HepG2 (cell line): Measurements from ENCODE around the gene PNLDC1. TPM values are rescaled to one million over a fixed set of nuclear protein-coding genes. Genes with fewer than 3 reads are reported as not detected.

ENCODE experiments used
- CREB1 ChIP-seq, 2 experiments: fragments of 450-650 bp in 1 of 2; IDR thresholded peaks; 2 replicates each; pipeline ENCODE4 v1.6.1; 2016 to 2017; ENCODE audit warnings: control low read depth in 1 of 2, mild to moderate bottlenecking in 1 of 2, missing compliant biosample characterization in 1 of 2, missing genetic modification characterization in 1 of 2
- IKZF1 ChIP-seq: fragments of 450-650 bp; IDR thresholded peaks from 2 replicates; pipeline ENCODE4 v1.7.1; 2016
- MAFF ChIP-seq: IDR thresholded peaks from 2 replicates; pipeline ENCODE4 v1.6.1; 2011; ENCODE audit warnings: low read depth, low read length, improper control_type of control experiment
- MED1 ChIP-seq: sonication (generic); formaldehyde crosslinking; IDR thresholded peaks from 2 replicates; pipeline ENCODE4 v1.4.0; 2020; ENCODE audit warnings: missing genetic modification reagents
- MYPOP ChIP-seq: sonication (generic); formaldehyde crosslinking; IDR thresholded peaks from 2 replicates; pipeline ENCODE4 v1.8.1; 2023; ENCODE audit warnings: mild to moderate bottlenecking, moderate library complexity, missing genetic modification reagents
- SOX6 ChIP-seq, 2 experiments: fragments of 450-650 bp in 1 of 2; sonication (generic) in 1 of 2; formaldehyde crosslinking in 1 of 2; IDR thresholded peaks; 2 replicates each; pipeline versions ENCODE4 v1.4.0 to v1.6.1; 2017 to 2020; ENCODE audit warnings: antibody characterized with exemption in 1 of 2, mild to moderate bottlenecking in 1 of 2, missing genetic modification reagents in 1 of 2
- TFAP4 ChIP-seq: sonication (generic); IDR thresholded peaks from 2 replicates; pipeline ENCODE4 v1.6.1; 2016; ENCODE audit warnings: low read depth, borderline replicate concordance
- TFE3 ChIP-seq: IDR thresholded peaks from 2 replicates; pipeline ENCODE4 v1.6.1; 2016
- TGIF2 ChIP-seq: IDR thresholded peaks from 2 replicates; pipeline ENCODE4 v1.6.1; 2016; ENCODE audit warnings: control low read depth, missing compliant biosample characterization
- THAP9 ChIP-seq: sonication (generic); formaldehyde crosslinking; IDR thresholded peaks from 2 replicates; pipeline ENCODE4; 2020; ENCODE audit warnings: missing genetic modification reagents, mild to moderate bottlenecking, borderline replicate concordance
- ZBTB14 ChIP-seq: sonication (generic); formaldehyde crosslinking; IDR thresholded peaks from 2 replicates; pipeline ENCODE4 v1.4.0; 2020; ENCODE audit warnings: missing genetic modification reagents
- ZNF205 ChIP-seq: IDR thresholded peaks from 2 replicates; pipeline ENCODE4 v1.6.1; 2018; ENCODE audit warnings: missing biosample characterization, missing genetic modification reagents
- polyA plus RNA-seq, 8 experiments: library from polyadenylated mRNA; depleted of rRNA in 3 of 8; stranded (reverse) in 7 of 8; unstranded in 1 of 8; fragments of >200 nt; fragmentation: Illumina TruSeq in 4 of 8; extraction: Trizol in 4 of 8; gene quantifications; 2 replicates each; pipeline versions ENCODE4 v1.2.1 to v1.2.3, GENCODE V29; 2011 to 2016; ENCODE audit warnings: low read depth in 4 of 8, missing spikeins in 1 of 8, mixed read lengths in 1 of 8; ENCODE audit not compliant: insufficient read depth in 1 of 8
- total RNA-seq, 5 experiments: library from RNA; depleted of rRNA; stranded (reverse); fragments of >200 nt; fragmentation: Illumina TruSeq; extraction: Trizol; gene quantifications; 2 replicates each; pipeline ENCODE4 v1.2.3, GENCODE V29; 2016; ENCODE audit warnings: low read depth in 1 of 5
- TF ChIP-seq, protein P1 (sequence below): sonication (generic); formaldehyde crosslinking; IDR thresholded peaks from 2 replicates; pipeline ENCODE4 v1.4.0; 2020; ENCODE audit warnings: mild to moderate bottlenecking, missing genetic modification reagents, borderline replicate concordance
- TF ChIP-seq, protein P2 (sequence below): sonication (generic); formaldehyde crosslinking; IDR thresholded peaks from 2 replicates; pipeline ENCODE4 v1.5.0; 2020; ENCODE audit warnings: missing genetic modification reagents

Gene PNLDC1
- total and polyA plus RNA-seq, 2 of the 13 experiments (the other 11 are each of a cell fraction or from before 2014, with no cell fraction given), result not detected

- peak; percentile 94; the same call in 1 of the 2 replicates for TF ChIP-seq THAP9 (CRISPR knock-in tag)
- TF ChIP-seq, protein P1, sequence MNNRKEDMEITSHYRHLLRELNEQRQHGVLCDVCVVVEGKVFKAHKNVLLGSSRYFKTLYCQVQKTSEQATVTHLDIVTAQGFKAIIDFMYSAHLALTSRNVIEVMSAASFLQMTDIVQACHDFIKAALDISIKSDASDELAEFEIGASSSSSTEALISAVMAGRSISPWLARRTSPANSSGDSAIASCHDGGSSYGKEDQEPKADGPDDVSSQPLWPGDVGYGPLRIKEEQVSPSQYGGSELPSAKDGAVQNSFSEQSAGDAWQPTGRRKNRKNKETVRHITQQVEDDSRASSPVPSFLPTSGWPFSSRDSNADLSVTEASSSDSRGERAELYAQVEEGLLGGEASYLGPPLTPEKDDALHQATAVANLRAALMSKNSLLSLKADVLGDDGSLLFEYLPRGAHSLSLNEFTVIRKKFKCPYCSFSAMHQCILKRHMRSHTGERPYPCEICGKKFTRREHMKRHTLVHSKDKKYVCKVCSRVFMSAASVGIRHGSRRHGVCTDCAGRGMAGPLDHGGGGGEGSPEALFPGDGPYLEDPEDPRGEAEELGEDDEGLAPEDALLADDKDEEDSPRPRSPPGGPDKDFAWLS (CRISPR knock-in tag), result peak; percentile 46; the same call in 1 of the 2 replicates
- 0 out of 2 replicates have a peak, but pooled peaks have one; percentile 5 for TF ChIP-seq ZBTB14 (CRISPR knock-in tag)
- TF ChIP-seq CREB1 (IDR thresholded peaks at IDR 0.05), result peak; percentile 73
- TF ChIP-seq CREB1 (CRISPR knock-in tag; IDR thresholded peaks at IDR 0.05), result peak; percentile 77
- peak; percentile 62; the same call in 1 of the 2 replicates for TF ChIP-seq TFAP4
- no peak for TF ChIP-seq SOX6 (IDR thresholded peaks at IDR 0.05)
- peak; percentile 67 for TF ChIP-seq SOX6 (CRISPR knock-in tag; IDR thresholded peaks at IDR 0.05)
- TF ChIP-seq ZNF205, result 0 out of 2 replicates have a peak, but pooled peaks have one; percentile 45
- TF ChIP-seq, protein P2, sequence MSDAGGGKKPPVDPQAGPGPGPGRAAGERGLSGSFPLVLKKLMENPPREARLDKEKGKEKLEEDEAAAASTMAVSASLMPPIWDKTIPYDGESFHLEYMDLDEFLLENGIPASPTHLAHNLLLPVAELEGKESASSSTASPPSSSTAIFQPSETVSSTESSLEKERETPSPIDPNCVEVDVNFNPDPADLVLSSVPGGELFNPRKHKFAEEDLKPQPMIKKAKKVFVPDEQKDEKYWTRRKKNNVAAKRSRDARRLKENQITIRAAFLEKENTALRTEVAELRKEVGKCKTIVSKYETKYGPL, result peak; percentile 23; the same call in 1 of the 2 replicates
- peak; percentile 73; the same call in 1 of the 2 replicates for TF ChIP-seq MYPOP (CRISPR knock-in tag)
- peak; percentile 82 for TF ChIP-seq MED1 (CRISPR knock-in tag)
- TF ChIP-seq IKZF1, result no peak
- TF ChIP-seq MAFF, result 0 out of 2 replicates have a peak, but pooled peaks have one; percentile 19
- TF ChIP-seq TGIF2 (CRISPR knock-in tag), result peak; percentile 92
- TF ChIP-seq TFE3 (CRISPR knock-in tag), result peak; percentile 59
Observed at GRCh38 chr6:159789377-159790148, 10.5 kb upstream of the PNLDC1 start, which contains the start of gene TCP1 (continued).
